B cell (primary cell): Measurements from ENCODE around the gene SMIM35.

Experiments
- CTCF ChIP-seq: fragments of 200-600 bp; IDR thresholded peaks from one replicate; pipeline ENCODE4 v1.8.0; 2022; ENCODE audit warnings: antibody characterized with exemption, mild to moderate bottlenecking
- EZH2 ChIP-seq: IDR thresholded peaks from 2 replicates; pipeline ENCODE4 v1.6.1; 2012; ENCODE audit warnings: borderline replicate concordance, low read depth, mild to moderate bottlenecking, moderate library complexity, low read length; ENCODE audit not compliant: insufficient read depth, poor library complexity, severe bottlenecking

GRCh38 chr11:118042796-118043195, 44.0 kb downstream of the SMIM35 start:
- no peak for TF ChIP-seq CTCF
- no peak for TF ChIP-seq EZH2
